Sigmoid colon (tissue), 4 donors: Measurements from ENCODE around the gene ST8SIA2.

Experiments
- EP300 ChIP-seq, 4 donors: sonication (generic); formaldehyde crosslinking; IDR thresholded peaks; one replicate each; pipeline ENCODE4 v1.6.1; 2017; ENCODE audit warnings: antibody characterized with exemption in 4 of 4
- POLR2A ChIP-seq, 2 donors: fragments of 450-650 bp; IDR thresholded peaks; one replicate each; pipeline ENCODE4 v1.6.1; 2016; ENCODE audit warnings: antibody characterized with exemption in 2 of 2, mild to moderate bottlenecking in 2 of 2, moderate library complexity in 2 of 2
- POLR2AphosphoS5 ChIP-seq, 4 donors: sonication (generic); formaldehyde crosslinking; IDR thresholded peaks; one replicate each; pipeline ENCODE4 v1.6.1; 2017; ENCODE audit warnings: antibody characterized with exemption in 4 of 4
- TF ChIP-seq, protein P1 (sequence below), 4 experiments: fragments of 450-650 bp in 3 of 4; fragments of 200-600 bp in 1 of 4; IDR thresholded peaks; one replicate each; pipeline ENCODE4 v1.5.1; 2016 to 2019; ENCODE audit warnings: antibody characterized with exemption in 4 of 4, mild to moderate bottlenecking in 3 of 4, moderate library complexity in 2 of 4

- TF ChIP-seq, protein P1, sequence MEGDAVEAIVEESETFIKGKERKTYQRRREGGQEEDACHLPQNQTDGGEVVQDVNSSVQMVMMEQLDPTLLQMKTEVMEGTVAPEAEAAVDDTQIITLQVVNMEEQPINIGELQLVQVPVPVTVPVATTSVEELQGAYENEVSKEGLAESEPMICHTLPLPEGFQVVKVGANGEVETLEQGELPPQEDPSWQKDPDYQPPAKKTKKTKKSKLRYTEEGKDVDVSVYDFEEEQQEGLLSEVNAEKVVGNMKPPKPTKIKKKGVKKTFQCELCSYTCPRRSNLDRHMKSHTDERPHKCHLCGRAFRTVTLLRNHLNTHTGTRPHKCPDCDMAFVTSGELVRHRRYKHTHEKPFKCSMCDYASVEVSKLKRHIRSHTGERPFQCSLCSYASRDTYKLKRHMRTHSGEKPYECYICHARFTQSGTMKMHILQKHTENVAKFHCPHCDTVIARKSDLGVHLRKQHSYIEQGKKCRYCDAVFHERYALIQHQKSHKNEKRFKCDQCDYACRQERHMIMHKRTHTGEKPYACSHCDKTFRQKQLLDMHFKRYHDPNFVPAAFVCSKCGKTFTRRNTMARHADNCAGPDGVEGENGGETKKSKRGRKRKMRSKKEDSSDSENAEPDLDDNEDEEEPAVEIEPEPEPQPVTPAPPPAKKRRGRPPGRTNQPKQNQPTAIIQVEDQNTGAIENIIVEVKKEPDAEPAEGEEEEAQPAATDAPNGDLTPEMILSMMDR (IDR thresholded peaks at IDR 0.05), result no peak
- TF ChIP-seq POLR2A (IDR thresholded peaks at IDR 0.05), result no peak
- no peak for TF ChIP-seq POLR2AphosphoS5 (IDR thresholded peaks at IDR 0.05)
- no peak for TF ChIP-seq EP300 (IDR thresholded peaks at IDR 0.05)
These were observed 2.0 kb upstream of the ST8SIA2 start for GRCh38 chr15:92391640-92392039.
